Ishikawa (cell line): ENCODE data around the gene ADGB.

Experiments
- NFIC ChIP-seq: IDR thresholded peaks from 2 replicates; pipeline ENCODE4 v1.6.1; 2012
- REST ChIP-seq: IDR thresholded peaks from 2 replicates; pipeline ENCODE4 v1.6.1; 2012; ENCODE audit warnings: low read depth, mild to moderate bottlenecking
- TCF12 ChIP-seq: IDR thresholded peaks from 2 replicates; pipeline ENCODE4 v1.6.1; 2012; ENCODE audit warnings: low read depth

GRCh38 chr6:146859795-146860495 lies 261.2 kb downstream of the ADGB start:
- TF ChIP-seq REST (no peak), NFIC (no peak), TCF12 (no peak)
